ENCODE data around the gene CLEC7A.

Gene CLEC7A

DNA sequence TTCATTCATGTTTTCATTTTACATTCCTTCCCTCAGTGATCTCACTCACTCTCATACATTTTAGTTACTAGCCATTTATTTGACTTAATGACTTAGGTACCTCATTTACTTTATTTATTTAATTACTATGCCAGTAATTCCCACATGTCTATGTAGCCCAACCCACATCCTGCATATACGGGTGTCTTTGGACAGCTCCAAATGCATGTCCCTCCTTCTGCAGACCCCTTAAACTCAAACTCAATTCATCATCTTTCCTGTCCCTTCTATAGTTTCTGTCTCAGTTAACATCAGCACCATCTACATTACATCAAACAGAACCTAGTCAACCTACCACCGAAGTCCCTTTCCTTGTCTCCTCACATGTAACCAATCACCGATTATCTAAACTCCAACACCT lies 34.0 kb downstream of the CLEC7A start:
- H3K4me3 ChIP-seq (ENCODE audit: low read depth, low read length) = no peak overlapping the region
- TF ChIP-seq, protein P1, sequence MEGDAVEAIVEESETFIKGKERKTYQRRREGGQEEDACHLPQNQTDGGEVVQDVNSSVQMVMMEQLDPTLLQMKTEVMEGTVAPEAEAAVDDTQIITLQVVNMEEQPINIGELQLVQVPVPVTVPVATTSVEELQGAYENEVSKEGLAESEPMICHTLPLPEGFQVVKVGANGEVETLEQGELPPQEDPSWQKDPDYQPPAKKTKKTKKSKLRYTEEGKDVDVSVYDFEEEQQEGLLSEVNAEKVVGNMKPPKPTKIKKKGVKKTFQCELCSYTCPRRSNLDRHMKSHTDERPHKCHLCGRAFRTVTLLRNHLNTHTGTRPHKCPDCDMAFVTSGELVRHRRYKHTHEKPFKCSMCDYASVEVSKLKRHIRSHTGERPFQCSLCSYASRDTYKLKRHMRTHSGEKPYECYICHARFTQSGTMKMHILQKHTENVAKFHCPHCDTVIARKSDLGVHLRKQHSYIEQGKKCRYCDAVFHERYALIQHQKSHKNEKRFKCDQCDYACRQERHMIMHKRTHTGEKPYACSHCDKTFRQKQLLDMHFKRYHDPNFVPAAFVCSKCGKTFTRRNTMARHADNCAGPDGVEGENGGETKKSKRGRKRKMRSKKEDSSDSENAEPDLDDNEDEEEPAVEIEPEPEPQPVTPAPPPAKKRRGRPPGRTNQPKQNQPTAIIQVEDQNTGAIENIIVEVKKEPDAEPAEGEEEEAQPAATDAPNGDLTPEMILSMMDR (IDR thresholded peaks at IDR 0.05; ENCODE audit: low read depth, low read length) = no peak

DNA sequence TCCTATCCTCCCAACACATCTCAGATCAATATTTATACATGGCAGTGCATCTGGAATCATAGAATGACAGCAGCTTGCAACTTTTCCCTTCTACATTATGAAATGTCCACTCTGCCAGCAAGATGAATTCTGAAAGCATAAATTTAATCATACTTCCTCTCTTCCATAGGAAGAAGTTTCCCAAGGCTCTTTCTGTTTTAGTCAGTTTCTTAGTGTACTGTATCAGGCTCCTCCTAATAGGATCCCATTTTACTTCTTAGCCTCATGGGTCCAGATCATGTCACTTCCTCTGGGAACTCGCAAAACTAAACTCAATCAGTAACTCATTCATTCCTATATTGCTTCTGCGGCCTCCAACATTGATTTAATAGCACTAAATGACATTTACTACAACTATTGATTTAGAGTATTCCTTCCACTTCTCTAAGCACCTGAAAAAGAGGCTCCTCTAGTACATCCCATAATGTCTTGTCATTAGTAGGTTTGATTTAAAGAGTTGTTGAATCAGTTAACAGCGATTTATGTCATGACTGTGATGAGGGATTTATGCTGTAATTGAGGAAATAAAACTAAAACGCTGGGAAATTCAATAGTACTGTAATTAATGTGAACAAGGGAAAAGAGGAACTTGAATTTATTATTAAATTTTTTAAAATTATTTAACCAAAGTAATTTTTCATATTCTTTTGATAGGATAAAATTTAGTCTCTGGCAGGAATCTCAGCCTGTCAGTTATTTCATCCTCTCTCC lies 35.2 kb downstream of the CLEC7A start:
- TF ChIP-seq, protein P1 (IDR thresholded peaks at IDR 0.05; ENCODE audit: low read depth, low read length) = no peak
- no peak overlapping the region for H3K4me3 ChIP-seq (ENCODE audit: low read depth, low read length)

DNA sequence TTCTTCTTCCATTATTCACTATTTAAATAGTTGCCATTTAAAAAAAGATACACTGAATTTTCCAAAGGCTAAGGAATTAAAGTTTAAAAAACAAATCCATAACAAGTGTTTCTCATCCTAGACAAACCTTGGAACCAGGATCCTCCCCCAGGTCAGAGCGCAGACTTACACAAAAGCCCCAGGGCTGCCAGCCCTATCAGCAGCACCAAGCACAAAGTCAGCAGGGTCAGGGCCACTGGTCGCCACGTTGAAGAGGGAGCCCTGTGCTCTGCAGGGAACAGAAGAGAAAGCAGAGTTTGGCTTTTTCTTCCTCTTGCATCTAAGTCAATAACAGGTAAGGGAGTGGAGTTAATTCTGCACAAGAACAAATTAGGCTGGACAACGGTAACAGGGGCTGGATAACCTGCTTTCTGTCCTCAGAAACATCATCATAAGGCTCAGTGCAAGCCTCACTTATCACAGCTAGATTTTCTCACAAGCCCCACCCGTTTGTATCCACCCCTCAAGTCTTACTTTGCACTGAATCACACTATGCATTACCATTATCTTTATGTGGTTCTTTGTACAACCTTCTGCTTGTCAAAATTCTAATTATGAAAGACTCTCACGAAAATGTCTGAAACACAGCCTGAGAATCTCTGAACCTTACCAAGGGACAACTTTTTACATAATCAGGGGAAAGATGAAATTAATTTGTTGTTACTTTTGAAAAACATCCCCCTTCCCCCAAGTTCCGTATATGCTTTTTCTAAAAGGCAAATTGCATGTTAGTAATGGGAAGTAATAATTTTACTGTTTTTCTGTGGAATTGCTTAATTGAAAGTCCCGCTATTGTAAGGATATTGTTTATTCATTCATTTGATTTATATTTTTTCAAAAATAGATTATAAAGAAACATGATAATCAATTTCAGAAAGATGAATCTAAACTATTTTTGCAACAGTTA lies 40.8 kb downstream of the CLEC7A start:
- H3K4me3 ChIP-seq (ENCODE audit: low read depth, low read length) = no peak overlapping the region
- TF ChIP-seq, protein P1 (IDR thresholded peaks at IDR 0.05; ENCODE audit: low read depth, low read length) = no peak

DNA sequence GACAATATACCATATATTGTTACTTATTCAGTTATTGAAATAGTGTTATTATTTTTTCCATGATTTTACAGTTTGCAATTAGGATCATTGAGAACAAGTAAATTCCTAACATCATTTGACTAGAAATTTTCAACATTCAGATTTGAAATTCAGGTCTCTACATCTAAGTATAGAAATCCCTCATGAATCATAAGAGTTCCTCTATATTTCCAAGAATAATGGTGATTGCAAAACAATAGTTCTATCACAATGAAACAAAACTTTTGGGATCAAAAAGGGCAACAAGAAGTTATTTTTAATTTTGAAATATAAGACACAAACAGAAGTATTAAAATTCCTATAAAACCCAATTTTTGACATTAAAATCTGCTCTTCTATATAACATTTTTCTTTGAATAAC lies 42.0 kb downstream of the CLEC7A start:
- TF ChIP-seq, protein P1 (IDR thresholded peaks at IDR 0.05; ENCODE audit: low read depth, low read length) = no peak
- H3K4me3 ChIP-seq (ENCODE audit: low read depth, low read length) = no peak overlapping the region

DNA sequence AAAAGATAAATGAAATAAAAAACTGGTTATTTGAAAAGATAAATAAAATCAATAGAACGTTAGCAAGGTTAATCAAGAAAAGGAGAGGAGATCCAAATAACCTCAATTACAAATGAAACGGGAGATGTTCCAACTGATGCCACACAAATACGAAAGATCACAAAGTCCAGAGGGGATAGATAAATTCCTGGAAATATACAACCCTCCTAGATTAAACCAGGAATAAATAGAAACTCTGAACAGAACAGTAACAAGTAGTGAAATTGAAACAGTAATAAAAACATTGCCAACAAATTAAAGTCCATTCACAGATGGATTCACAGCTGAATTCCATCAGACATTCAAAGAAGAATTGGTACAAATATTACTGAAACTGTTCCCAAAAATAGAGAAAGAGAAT lies 43.6 kb downstream of the CLEC7A start:
- H3K4me3 ChIP-seq (ENCODE audit: low read depth, low read length) = no peak overlapping the region
- TF ChIP-seq, protein P1 (IDR thresholded peaks at IDR 0.05; ENCODE audit: low read depth, low read length) = no peak

DNA sequence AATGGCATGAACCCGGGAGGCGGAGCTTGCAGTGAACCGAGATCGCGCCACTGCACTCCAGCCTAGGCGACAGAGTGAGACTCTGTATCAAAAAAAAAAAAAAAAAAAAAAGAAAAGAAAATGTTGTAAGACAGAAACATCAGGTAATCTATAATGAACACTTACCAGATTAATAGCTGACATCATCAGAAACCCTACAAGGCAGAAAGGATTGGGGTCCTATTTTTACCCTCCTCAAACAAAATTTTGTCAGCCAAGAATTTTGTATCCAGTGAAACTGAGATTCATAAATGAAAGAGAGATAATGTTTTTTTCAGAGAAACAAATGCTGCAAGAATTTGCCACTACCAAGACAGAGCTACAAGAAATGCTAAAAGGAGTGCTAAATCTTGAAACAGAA lies 45.3 kb downstream of the CLEC7A start:
- H3K4me3 ChIP-seq (ENCODE audit: low read depth, low read length) = no peak overlapping the region
- TF ChIP-seq, protein P1 (IDR thresholded peaks at IDR 0.05; ENCODE audit: low read depth, low read length) = no peak

All from WI38 (cell line).